HK-2 (cell line): ENCODE results near the gene GDF9.

Source experiments
- DNase-seq: peaks from one replicate; pipeline ENCODE4 v3.0.0-alpha.2; 2018; ENCODE audit not compliant: unreplicated experiment

The GDF9 gene

GRCh38 chr5:132819468-132819867 lies 46.8 kb downstream of the GDF9 start:
- no peak for DNase-seq

DNA sequence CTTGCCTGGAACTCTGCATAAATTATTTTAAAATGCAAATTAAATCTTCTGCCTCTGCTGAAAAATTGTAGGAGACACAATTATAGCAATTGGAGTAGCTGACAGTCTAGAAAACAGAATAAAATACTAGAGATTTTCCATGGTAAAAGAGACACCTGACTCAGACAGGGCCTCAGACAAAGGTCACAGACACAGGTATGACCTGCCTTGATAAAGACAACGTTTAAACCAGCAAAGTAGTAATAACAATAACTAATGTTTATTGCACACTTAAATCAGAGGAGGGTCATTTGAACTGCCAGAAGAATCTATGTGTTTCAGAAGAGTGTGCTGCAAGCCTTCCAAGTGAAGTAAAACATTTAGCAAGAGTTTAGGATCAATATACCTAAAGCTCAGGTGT lies 49.3 kb downstream of the GDF9 start:
- no peak for DNase-seq

GRCh38 chr5:132816554-132816953 lies 49.7 kb downstream of the GDF9 start:
- no peak for DNase-seq

DNA sequence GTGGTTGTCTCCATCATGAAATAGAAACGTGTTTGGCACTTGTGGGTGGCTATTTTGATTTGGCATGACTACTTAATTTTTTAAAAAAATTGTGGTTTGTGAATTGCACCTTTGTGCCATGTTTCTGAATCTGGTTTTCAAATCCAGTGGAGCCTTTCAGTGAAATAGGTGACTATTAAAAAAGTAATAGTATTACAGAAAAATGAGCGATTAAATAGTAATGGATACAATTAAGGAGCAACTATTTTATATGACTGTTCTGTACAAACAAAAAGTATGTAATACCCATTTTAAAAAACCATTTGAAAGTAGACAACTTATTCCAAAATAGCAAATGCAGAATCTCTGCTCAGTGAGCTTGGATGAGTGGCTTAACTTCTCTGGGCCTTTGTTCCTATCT lies 50.2 kb downstream of the GDF9 start:
- no peak for DNase-seq

DNA sequence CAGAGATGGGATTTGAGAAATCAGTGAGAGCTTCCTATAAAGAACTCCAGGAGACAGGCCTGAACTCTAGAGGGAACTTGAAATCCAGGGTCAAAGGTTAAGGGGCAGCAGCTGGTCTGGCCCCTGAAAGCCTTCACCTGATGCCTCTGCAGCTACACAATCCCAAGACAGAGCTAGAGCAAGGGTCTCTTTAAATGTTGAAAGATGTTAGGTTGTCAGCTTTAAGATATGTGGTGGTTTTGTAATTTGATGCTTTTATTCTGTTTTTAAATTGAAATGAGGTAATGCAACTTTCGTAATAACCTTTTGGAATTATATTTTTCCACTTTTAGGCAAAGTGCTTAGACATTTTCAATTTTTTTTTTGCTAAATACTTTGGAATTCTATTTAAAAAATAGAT lies 50.8 kb downstream of the GDF9 start:
- DNase-seq, result no peak

DNA sequence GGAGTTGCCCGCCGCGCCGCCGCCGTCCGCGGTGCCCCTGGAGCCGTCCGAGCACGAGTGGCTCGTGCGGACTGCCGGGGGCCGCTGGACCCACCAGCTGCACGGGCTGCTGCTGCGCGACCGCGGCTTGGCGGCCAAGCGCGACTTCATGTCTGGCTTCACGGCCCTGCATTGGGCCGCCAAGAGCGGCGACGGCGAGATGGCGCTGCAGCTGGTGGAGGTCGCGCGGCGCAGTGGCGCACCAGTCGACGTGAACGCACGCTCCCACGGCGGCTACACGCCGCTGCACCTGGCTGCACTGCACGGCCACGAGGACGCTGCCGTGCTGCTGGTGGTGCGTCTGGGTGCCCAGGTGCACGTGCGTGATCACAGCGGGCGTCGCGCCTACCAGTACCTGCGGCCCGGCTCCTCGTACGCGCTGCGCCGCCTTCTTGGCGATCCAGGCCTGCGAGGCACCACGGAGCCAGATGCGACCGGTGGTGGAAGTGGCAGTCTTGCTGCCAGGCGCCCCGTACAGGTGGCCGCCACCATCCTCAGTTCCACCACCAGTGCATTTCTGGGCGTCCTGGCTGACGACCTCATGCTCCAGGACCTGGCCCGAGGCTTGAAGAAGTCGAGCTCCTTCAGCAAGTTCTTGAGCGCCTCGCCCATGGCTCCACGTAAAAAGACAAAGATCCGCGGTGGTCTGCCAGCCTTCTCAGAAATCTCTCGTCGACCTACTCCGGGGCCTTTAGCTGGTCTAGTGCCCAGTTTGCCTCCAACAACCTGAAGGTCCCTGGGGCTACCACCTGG lies 51.6 kb downstream of the GDF9 start:
- DNase-seq, result no peak

- DNase-seq, result no peak
Measured at GRCh38 chr5:132813599-132814502, 52.4 kb downstream of the GDF9 start.

GRCh38 chr5:132812781-132813598 lies 53.3 kb downstream of the GDF9 start, which contains the start of gene SOWAHA:
Gene SOWAHA, plus strand, starts transcription at chr5:132813302. Its CDS starts 320 bp downstream, at chr5:132813622.
- no peak for DNase-seq

GRCh38 chr5:132812123-132812765 lies 54.0 kb downstream of the GDF9 start:
- DNase-seq, result no peak
